ENCODE measurements around the gene OVOL1.

OVOL1 gene

GRCh38 chr11:65793625-65794400 lies 7.0 kb downstream of the OVOL1 start:
- no peak for TF ChIP-seq CTCF (conservative IDR thresholded peaks at IDR 0.05; ENCODE audit: low read depth, low read length)
- H3K4me3 ChIP-seq (ENCODE audit: low read length): no peak overlapping the region
- no peak for DNase-seq (ENCODE audit: low read depth)

- no peak for DNase-seq (ENCODE audit: low read depth)
- no peak for TF ChIP-seq CTCF (conservative IDR thresholded peaks at IDR 0.05; ENCODE audit: low read depth, low read length)
- no peak overlapping the region for H3K4me3 ChIP-seq (ENCODE audit: low read length)
These were observed 8.0 kb downstream of the OVOL1 start for GRCh38 chr11:65794570-65795510.

- no peak for DNase-seq (ENCODE audit: low read depth)
- no peak for TF ChIP-seq CTCF (conservative IDR thresholded peaks at IDR 0.05; ENCODE audit: low read depth, low read length)
- no peak overlapping the region for H3K4me3 ChIP-seq (ENCODE audit: low read length)
These were observed 10.1 kb downstream of the OVOL1 start for GRCh38 chr11:65796726-65797601.

GRCh38 chr11:65797711-65798110 lies 10.8 kb downstream of the OVOL1 start:
- TF ChIP-seq CTCF (conservative IDR thresholded peaks at IDR 0.05; ENCODE audit: low read depth, low read length): no peak
- no peak overlapping the region for H3K4me3 ChIP-seq (ENCODE audit: low read length)
- no peak for DNase-seq (ENCODE audit: low read depth)

- TF ChIP-seq CTCF (conservative IDR thresholded peaks at IDR 0.05; ENCODE audit: low read depth, low read length): no peak
- DNase-seq (ENCODE audit: low read depth): no peak
These were observed 12.0 kb downstream of the OVOL1 start for GRCh38 chr11:65798882-65799281.

GRCh38 chr11:65801153-65801987 lies 14.5 kb downstream of the OVOL1 start:
- no peak for DNase-seq (ENCODE audit: low read depth)
- no peak for TF ChIP-seq CTCF (conservative IDR thresholded peaks at IDR 0.05; ENCODE audit: low read depth, low read length)
- H3K4me3 ChIP-seq (ENCODE audit: low read length): no peak overlapping the region

More at GRCh38 chr11:65798882-65799281, 12.0 kb downstream of the OVOL1 start:
- no peak overlapping the region for H3K4me3 ChIP-seq (ENCODE audit: low read length)
